Left ventricle myocardium inferior (tissue), 1 donor: ENCODE results near the gene RDH5. TPM values are rescaled to one million over a fixed set of nuclear protein-coding genes. Genes with fewer than 3 reads are reported as not detected.

Experiments
- DNase-seq: peaks from one replicate; pipeline ENCODE4 v3.0.0-alpha.2; 2020
- H3K27ac ChIP-seq: fragments of 200-600 bp; replicated peaks from 2 replicates; pipeline ENCODE4 v1.8.0; 2021
- H3K27me3 ChIP-seq: fragments of 200-600 bp; 2 replicates; pipeline ENCODE4 v1.8.0; 2021; ENCODE audit warnings: low read depth
- H3K36me3 ChIP-seq: fragments of 200-600 bp; 2 replicates; pipeline ENCODE4 v1.8.0; 2021
- H3K4me1 ChIP-seq: fragments of 200-600 bp; 2 replicates; pipeline ENCODE4 v1.8.0; 2021
- H3K4me3 ChIP-seq: fragments of 200-600 bp; 2 replicates; pipeline ENCODE4 v1.8.0; 2021; ENCODE audit warnings: mild to moderate bottlenecking, moderate library complexity
- H3K9me3 ChIP-seq: fragments of 200-600 bp; replicated peaks from 2 replicates; pipeline ENCODE4 v1.8.0; 2021
- intact Hi-C: fragments of 100-400 bp; cut with micrococcal nuclease; formaldehyde crosslinking; loops from one replicate; pipeline ENCODE4 v1.11.0; 2022
- total RNA-seq: library from RNA; stranded (reverse); fragmentation: NEBNext Ultra II Directional; extraction: Animal tissue kit (Norgen Biotek cat#: 25700); gene quantifications from one replicate; pipeline ENCODE4 v1.2.1, GENCODE V29; 2021
- TF ChIP-seq, protein P1 (sequence below): fragments of 200-600 bp; IDR thresholded peaks from 2 replicates; pipeline ENCODE4 v1.8.0; 2021; ENCODE audit warnings: antibody characterized with exemption, mild to moderate bottlenecking, borderline replicate concordance
- donor health status: DM: no; HTN: yes; CAD: no; lungs with severe emphysema.

Gene RDH5
- total RNA-seq, 1 donor from 2014 or later, result 12.2 TPM

DNA sequence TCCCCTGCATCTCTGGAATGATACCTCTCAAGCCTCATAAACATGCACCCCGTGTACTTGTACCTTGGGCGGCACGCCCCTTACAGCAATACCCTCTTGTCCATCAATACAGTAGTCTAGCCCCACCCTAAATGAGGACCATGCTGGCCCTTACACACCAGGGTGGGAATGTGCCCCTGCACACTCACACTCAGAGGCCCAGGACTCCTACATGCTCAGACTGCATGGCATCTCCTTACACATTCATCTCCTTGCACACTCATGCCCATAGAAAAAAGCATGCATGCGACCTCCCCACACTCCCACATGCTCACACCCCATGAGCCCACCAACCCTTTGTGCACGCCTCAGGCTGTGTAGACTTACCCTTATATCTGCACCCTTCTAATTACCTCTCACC, 34.5 kb upstream of the RDH5 start:
- intact Hi-C loops, result no loop called here

DNA sequence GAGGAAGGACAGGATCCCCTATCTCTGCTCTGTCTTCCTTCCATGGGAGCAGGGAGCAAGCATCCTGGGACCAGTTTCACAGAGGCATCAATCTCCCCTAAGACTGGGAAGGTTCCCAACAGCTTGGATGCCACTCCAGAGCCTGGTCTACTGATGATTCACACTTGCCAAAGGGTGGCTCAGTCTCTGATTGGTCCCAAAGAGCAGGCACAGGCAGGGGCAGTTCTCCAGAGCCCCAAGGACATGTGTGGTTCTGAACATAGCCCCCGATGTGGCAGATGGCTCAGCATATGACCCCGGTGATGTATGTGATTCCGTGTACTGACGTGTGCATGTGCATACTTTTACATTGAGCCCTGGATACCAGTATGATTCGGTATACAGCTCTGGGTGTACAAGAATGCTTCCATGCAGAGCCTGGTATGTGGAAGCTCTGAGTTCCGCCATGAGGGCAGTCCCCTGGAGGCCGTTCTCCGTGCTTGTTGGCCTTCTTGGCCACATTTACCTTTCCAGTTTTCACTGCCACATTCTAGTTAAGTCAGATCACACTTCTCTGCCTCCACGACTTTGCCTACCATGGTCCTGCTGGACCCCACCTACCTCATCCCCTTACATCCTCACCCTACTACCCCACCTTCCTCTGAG, 33.7 kb upstream of the RDH5 start:
- TF ChIP-seq, protein P1, sequence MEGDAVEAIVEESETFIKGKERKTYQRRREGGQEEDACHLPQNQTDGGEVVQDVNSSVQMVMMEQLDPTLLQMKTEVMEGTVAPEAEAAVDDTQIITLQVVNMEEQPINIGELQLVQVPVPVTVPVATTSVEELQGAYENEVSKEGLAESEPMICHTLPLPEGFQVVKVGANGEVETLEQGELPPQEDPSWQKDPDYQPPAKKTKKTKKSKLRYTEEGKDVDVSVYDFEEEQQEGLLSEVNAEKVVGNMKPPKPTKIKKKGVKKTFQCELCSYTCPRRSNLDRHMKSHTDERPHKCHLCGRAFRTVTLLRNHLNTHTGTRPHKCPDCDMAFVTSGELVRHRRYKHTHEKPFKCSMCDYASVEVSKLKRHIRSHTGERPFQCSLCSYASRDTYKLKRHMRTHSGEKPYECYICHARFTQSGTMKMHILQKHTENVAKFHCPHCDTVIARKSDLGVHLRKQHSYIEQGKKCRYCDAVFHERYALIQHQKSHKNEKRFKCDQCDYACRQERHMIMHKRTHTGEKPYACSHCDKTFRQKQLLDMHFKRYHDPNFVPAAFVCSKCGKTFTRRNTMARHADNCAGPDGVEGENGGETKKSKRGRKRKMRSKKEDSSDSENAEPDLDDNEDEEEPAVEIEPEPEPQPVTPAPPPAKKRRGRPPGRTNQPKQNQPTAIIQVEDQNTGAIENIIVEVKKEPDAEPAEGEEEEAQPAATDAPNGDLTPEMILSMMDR, result no peak
- no peak overlapping the region for H3K4me3 ChIP-seq
- H3K9me3 ChIP-seq, result no peaks in the 10 kb centered on the region
- peaks cover 20% of the 10 kb centered on the region for H3K4me1 ChIP-seq
- peaks cover 35% of the 10 kb centered on the region for H3K36me3 ChIP-seq
- H3K27ac ChIP-seq, result no peak overlapping the region
- DNase-seq, result no peak
- no peaks in the 10 kb centered on the region for H3K27me3 ChIP-seq
- intact Hi-C loops, result no loop called here

More for the DNA sequence above, 34.5 kb upstream of the RDH5 start:
- no peak for DNase-seq
- Histone ChIP-seq H3K4me3 (no peak overlapping the region), H3K27ac (no peak overlapping the region), H3K4me1 (peaks cover 24% of the 10 kb centered on the region), H3K9me3 (no peaks in the 10 kb centered on the region), H3K36me3 (peaks cover 29% of the 10 kb centered on the region), H3K27me3 (no peaks in the 10 kb centered on the region)
- TF ChIP-seq, protein P1, result no peak

DNA sequence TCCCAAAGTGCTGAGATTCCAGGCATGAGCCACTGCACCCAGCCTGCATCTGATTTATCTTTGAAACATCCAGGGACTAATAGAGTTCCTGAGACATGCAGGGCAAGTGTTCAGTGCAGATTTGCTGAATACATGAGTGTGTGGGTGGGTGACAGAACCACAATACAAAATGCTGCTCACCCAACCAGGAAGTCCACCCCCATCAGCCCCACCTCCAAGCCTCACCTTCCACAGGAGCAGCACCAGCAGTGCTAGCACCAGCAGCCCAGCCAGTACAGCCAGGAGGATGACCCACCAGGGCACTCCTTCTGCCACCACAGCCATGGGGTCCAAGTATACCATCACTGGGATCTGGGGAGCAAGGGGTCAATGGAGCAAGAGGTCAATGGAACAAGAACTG, 32.4 kb upstream of the RDH5 start:
- Histone ChIP-seq H3K4me3 (no peak overlapping the region), H3K27ac (no peak overlapping the region), H3K9me3 (no peaks in the 10 kb centered on the region), H3K4me1 (peaks cover 7% of the 10 kb centered on the region), H3K36me3 (peaks cover 47% of the 10 kb centered on the region), H3K27me3 (no peaks in the 10 kb centered on the region)
- TF ChIP-seq, protein P1, result no peak
- no peak for DNase-seq
- intact Hi-C loops, result no loop called here

DNA sequence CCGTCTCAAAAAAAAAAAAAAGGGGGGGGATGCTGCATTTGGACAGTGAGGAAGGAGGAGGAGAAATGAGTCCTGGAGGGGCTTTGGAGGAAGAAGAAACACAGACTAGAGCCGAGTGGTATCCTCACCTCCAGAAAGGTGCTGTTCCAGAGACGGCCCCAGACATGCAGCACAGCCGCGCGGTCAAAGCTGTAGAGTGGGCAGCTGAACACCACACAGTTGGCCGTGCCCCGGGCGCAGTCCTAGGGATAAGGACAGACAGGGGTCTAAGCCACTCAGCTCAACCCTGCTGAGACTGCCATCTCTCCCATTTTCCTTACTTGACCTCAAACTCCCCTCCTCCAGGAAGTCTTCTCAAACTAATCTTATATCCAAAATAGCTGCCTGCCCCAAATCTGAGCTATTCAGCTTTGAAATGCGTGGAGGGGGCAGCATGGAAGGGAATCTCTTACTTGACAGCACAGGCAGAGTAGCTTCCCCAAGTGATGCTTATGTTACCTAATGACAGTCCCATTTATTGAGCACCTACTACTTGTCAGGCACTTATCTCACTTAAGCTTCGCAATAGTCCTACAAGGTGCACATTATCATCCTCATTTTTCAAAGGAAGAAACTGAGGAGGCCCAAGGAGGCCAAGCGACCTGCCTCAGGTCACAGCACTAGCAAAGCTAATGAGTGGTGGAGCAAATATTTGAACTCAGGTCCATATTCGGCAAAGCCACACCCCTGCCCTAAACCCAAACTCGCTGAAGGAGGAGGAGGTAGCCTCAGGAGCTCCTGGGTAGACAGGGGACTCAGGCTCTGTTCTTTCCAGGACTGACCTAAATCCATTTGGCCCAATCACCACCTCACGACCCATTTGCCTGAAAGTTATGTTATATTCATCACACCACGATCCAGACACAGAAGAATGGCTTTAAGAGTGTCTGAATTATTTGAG, 31.2 kb upstream of the RDH5 start:
- intact Hi-C loops, result no loop called here
- H3K27ac ChIP-seq, result no peak overlapping the region
- H3K9me3 ChIP-seq, result no peaks in the 10 kb centered on the region
- H3K36me3 ChIP-seq, result peaks cover 60% of the 10 kb centered on the region
- no peak overlapping the region for H3K4me3 ChIP-seq
- H3K4me1 ChIP-seq, result no peaks in the 10 kb centered on the region
- H3K27me3 ChIP-seq, result no peaks in the 10 kb centered on the region
- TF ChIP-seq, protein P1, result no peak
- DNase-seq, result no peak

DNA sequence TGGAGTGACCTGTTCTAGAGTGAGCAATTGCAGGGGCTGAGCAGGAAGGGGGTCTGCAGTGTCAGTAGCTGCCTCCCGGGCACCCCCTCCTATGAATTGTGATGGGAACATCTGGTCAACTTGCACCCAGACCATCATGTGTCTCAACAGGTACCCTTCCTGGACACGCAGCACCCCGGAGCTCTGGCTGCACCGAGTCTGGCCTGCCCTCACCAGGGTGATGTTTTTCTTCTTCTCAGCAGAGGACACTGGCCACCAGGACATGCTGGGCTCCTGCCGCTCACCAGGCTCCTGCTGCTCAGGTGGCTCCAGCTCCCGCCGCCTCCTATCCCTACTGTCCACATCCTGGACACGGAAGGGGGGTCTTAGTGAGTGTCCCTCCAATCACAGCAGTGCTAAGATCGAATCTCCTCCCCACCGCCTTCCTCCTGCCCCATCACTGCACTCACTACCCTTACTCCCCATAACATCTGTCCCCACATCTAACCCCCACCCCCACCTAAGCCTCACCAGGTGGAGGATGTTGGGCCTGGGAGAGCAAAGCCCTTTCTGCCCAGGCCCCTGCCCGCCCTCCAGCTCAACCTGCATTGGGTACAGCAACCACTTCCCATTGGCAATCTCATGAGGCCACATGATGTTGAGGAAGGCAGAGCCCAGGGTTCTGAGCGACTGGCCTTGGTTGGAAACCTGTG, 27.4 kb upstream of the RDH5 start:
- Histone ChIP-seq H3K27me3 (no peaks in the 10 kb centered on the region), H3K27ac (no peak overlapping the region), H3K9me3 (no peaks in the 10 kb centered on the region), H3K4me1 (no peaks in the 10 kb centered on the region), H3K36me3 (peaks cover 82% of the 10 kb centered on the region), H3K4me3 (no peak overlapping the region)
- no peak for DNase-seq
- intact Hi-C loops, result no loop called here
- TF ChIP-seq, protein P1, result no peak
